Psoas muscle (tissue), 8 donors: ENCODE data around the gene KANSL1. TPM values are rescaled to one million over a fixed set of nuclear protein-coding genes. Genes with fewer than 3 reads are reported as not detected.

Source experiments
- ATAC-seq, 4 donors: fragments of 200-7000 bp; cut with Tn5 transposase; one replicate each; pipeline ENCODE4 v1.9.1; 2020; ENCODE audit warnings: moderate library complexity in 3 of 4, mild to moderate bottlenecking in 2 of 4
- DNase-seq, 2 donors: peaks; one replicate each; pipeline ENCODE4 v3.0.0-alpha.2; 2020
- H3K27ac ChIP-seq: fragments of 200-600 bp; one replicate; pipeline ENCODE4 v1.8.0; 2022
- H3K27me3 ChIP-seq, 3 donors: fragments of 200-600 bp in 1 of 3; one replicate each; pipeline versions ENCODE4 v1.6.1 to v1.8.0; 2013 to 2022; ENCODE audit warnings: low read length in 2 of 3, mild to moderate bottlenecking in 2 of 3, moderate library complexity in 1 of 3; ENCODE audit not compliant: insufficient read depth in 3 of 3
- H3K36me3 ChIP-seq, 2 donors: fragments of 200-600 bp in 1 of 2; one replicate each; pipeline versions ENCODE4 v1.6.1 to v1.8.0; 2013 to 2022; ENCODE audit warnings: low read depth in 1 of 2, mild to moderate bottlenecking in 1 of 2, moderate library complexity in 1 of 2; ENCODE audit not compliant: insufficient read depth in 1 of 2
- H3K4me1 ChIP-seq: fragments of 200-600 bp; one replicate; pipeline ENCODE4 v1.8.0; 2022
- H3K4me3 ChIP-seq: fragments of 200-600 bp; one replicate; pipeline ENCODE4 v1.8.0; 2022; ENCODE audit warnings: mild to moderate bottlenecking
- H3K9me3 ChIP-seq: fragments of 200-600 bp; one replicate; pipeline ENCODE4 v1.8.0; 2022
- WGBS, 3 donors: extraction: QIAGEN DNeasy Blood & Tissue Kit; methylation state at CpG; one replicate each; pipeline versions ENCODE4 v1.1.6 to v1.1.7; 2013; 5-methylcytosine and 5-hydroxymethylcytosine counted together
- intact Hi-C, 2 donors: fragments of 100-400 bp; cut with DNase I; formaldehyde crosslinking; loops; one replicate each; pipeline versions ENCODE4 v1.11.0 to v1.14.2; 2022
- polyA plus RNA-seq, 3 donors: library from polyadenylated mRNA; stranded (reverse); fragments of 200-250 nt; gene quantifications; one replicate each; pipeline ENCODE4 v1.2.3, GENCODE V29; 2013
- total RNA-seq, 4 donors: library from RNA; stranded (reverse); fragmentation: NEBNext Ultra II Directional in 2 of 4; extraction: Animal tissue kit (Norgen Biotek cat#: 25700) in 2 of 4; gene quantifications; one replicate each; pipeline versions ENCODE4 v1.2.1 to v1.2.4, GENCODE V29; 2021 to 2023
- TF ChIP-seq, protein P1 (sequence below): fragments of 200-600 bp; IDR thresholded peaks from one replicate; pipeline ENCODE4 v1.8.0; 2022; ENCODE audit warnings: antibody characterized with exemption
- donor health status: healthy with polysubstance abuse.
- donor health status: DM: no; HTN: no; CAD: no; lungs with moderate emphysema.
- donor health status: Bipolar disorder and iron deficiency.
- donor health status: healthy.
- donor health status: DM: yes; HTN: yes; CAD: no.
- donor health status: DM: no; HTN: no; CAD: no.
- donor health status: DM: no; HTN: no; CAD: no.
- donor health status: DM: yes; HTN: yes; CAD: no.

The KANSL1 gene
- total and polyA plus RNA-seq, 7 donors, result 6.9 to 37.5 (median 25.8) TPM

DNA sequence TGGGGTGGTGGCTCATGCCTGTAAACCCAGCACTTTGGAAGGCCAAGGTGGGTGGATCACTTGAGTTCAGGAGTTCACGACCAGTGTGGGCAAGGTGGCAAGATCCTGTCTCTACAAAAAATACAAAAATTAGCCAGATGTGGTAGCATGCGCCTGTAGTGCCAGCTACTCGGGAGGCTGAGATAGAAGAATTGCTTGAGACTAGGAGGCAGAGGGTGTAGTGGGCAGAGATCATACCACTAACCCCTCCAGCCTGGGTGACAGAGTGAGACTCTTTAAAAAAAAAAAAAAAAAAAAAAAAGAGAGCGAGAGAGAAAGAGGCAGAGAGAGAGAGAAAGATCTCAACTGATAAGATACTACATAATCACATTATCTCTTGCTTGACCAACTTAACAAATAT is 45.9 kb downstream of the KANSL1 start:
- Histone ChIP-seq H3K4me1 (peaks cover 63% of the 10 kb centered on the region), H3K4me3 (no peak overlapping the region), H3K9me3 (no peaks in the 10 kb centered on the region), H3K27ac (no peak overlapping the region), H3K27me3 (no peaks in the 10 kb centered on the region), H3K36me3 (no peaks in the 10 kb centered on the region)
- 80 to 87% (median 86%) methylated on average over 4 of the region's 4 CpGs for WGBS, 3 donors
- ATAC-seq, result peak in 1 of 4 donors; percentile 14
- DNase-seq, result no peak
- intact Hi-C loops, result no loop called here
- TF ChIP-seq, protein P1, sequence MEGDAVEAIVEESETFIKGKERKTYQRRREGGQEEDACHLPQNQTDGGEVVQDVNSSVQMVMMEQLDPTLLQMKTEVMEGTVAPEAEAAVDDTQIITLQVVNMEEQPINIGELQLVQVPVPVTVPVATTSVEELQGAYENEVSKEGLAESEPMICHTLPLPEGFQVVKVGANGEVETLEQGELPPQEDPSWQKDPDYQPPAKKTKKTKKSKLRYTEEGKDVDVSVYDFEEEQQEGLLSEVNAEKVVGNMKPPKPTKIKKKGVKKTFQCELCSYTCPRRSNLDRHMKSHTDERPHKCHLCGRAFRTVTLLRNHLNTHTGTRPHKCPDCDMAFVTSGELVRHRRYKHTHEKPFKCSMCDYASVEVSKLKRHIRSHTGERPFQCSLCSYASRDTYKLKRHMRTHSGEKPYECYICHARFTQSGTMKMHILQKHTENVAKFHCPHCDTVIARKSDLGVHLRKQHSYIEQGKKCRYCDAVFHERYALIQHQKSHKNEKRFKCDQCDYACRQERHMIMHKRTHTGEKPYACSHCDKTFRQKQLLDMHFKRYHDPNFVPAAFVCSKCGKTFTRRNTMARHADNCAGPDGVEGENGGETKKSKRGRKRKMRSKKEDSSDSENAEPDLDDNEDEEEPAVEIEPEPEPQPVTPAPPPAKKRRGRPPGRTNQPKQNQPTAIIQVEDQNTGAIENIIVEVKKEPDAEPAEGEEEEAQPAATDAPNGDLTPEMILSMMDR, result no peak

DNA sequence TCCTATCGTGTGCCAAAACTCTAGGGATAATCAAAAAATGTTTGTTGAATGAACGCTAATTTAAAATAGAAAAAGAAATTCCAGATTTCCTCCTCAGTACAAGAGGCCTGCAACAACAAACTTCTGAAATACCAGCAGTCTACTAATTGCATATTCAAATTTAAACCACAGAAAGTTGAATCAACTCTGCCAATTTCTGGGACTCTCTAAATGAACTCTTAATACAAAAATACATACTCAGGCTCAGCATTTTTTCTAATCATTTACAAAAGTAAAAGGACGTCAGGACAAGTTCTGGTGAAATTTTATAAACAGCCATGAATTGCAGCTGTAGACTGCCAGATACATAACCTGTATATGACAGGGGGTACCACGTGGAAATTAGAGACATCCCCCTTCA is 49.0 kb downstream of the KANSL1 start:
- DNase-seq (no peak), ATAC-seq (no peak)
- no peaks in the 10 kb centered on the region for H3K36me3 ChIP-seq
- no peak overlapping the region for H3K27ac ChIP-seq
- intact Hi-C loops, result loop anchor here in 1 of 2 donors (5.0 kb wide), 1 partner anchor 33 kb away; no protein-coding TSS in a partner anchor
- 47 to 58% (median 47%) methylated on average over 4 of the region's 4 CpGs for WGBS, 3 donors
- no peaks in the 10 kb centered on the region for H3K9me3 ChIP-seq
- H3K4me3 ChIP-seq, result no peak overlapping the region
- H3K4me1 ChIP-seq, result peaks cover 72% of the 10 kb centered on the region
- TF ChIP-seq, protein P1, result no peak
- H3K27me3 ChIP-seq, result no peaks in the 10 kb centered on the region

DNA sequence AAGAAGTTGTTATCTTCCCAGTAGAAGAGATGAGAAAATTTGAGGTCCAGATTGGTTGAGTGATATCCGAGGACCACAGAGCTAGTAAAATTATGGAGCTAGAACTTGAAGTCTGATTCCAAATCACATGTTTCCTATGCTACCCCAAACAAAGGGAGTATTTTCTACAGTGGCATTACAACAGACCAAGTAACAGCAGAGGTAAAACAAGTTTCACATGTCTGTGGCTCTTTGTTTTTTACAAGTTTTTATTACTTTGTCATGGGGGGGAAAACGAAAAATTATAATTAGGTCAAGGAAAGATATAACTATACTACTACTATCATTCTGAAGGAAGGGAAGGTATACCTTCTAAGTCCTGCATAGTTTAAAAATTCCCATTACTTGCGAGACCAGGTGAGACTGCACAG is 49.4 kb downstream of the KANSL1 start:
- Histone ChIP-seq H3K27me3 (no peaks in the 10 kb centered on the region), H3K9me3 (no peaks in the 10 kb centered on the region), H3K4me1 (peaks cover 76% of the 10 kb centered on the region), H3K4me3 (no peak overlapping the region), H3K27ac (no peak overlapping the region), H3K36me3 (no peaks in the 10 kb centered on the region)
- ATAC-seq (no peak), DNase-seq (no peak)
- 55 to 69% (median 63%) methylated on average over 3 of the region's 3 CpGs for whole genome bisulfite sequencing, 3 donors
- intact Hi-C loops, result loop anchor here in 1 of 2 donors (5.0 kb wide), 1 partner anchor 33 kb away; no protein-coding TSS in a partner anchor
- TF ChIP-seq, protein P1, result no peak

DNA sequence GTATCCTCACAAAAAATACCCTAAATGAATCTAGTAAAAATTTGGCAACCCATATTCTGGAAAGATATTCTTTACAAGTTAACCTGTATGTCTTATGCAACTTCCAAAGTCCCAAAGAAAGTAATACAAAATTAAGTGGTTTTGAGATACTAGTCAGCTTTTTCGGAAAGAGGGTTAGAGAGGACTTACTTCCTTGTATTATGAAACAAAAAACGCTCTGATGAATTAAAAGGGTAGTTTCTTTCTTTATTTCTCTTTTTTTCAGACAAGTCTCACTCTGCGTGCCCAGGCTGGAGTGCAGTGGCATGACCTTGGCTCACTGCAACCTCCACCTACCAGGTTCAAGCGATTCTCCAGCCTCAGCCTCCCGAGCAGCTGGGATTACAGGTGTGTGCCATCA is 51.6 kb downstream of the KANSL1 start:
- Histone ChIP-seq H3K4me3 (no peak overlapping the region), H3K4me1 (peaks cover 77% of the 10 kb centered on the region), H3K27ac (no peak overlapping the region), H3K27me3 (no peaks in the 10 kb centered on the region), H3K36me3 (no peaks in the 10 kb centered on the region), H3K9me3 (no peaks in the 10 kb centered on the region)
- TF ChIP-seq, protein P1, result no peak
- ATAC-seq (no peak), DNase-seq (no peak)
- WGBS, 3 donors, result 85 to 89% (median 85%) methylated on average over 5 of the region's 5 CpGs
- intact Hi-C loops, result loop anchor here in 1 of 2 donors (5.0 kb wide), 1 partner anchor 36 kb away; no protein-coding TSS in a partner anchor

DNA sequence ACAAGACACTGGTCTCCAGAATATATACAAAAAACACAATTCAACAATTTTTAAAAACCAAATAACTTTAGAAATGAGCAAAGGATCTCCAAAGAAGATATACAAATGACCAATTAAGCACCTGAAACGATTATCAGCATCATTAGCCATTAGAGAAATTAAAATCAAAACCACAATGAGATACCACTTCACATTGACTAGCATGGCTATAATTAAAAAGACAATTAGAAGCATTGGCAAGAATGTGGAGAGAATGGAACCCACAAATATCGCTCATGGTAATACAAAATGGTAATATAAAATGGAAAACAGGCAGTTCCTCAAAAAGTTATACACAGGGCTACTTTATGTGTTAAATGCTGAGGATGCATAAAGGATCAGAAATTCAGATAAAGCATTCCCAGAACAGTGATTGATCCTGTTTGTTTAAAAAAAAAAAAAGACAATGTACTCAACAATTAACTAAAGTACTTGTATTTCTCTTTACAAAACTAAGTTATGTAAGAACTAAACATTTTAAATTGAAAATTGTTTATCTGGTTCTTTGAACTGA is 52.5 kb downstream of the KANSL1 start:
- Histone ChIP-seq H3K4me3 (no peak overlapping the region), H3K36me3 (no peaks in the 10 kb centered on the region), H3K27ac (no peak overlapping the region), H3K9me3 (no peaks in the 10 kb centered on the region), H3K27me3 (no peaks in the 10 kb centered on the region), H3K4me1 (peaks cover 87% of the 10 kb centered on the region)
- ATAC-seq, result no peak
- TF ChIP-seq, protein P1, result no peak
- 90 to 94% (median 94%) methylated on average over 2 of the region's 2 CpGs for WGBS, 3 donors
- DNase-seq, result no peak
- intact Hi-C loops, result loop anchor here in 1 of 2 donors (5.0 kb wide), 1 partner anchor 37 kb away; no protein-coding TSS in a partner anchor
